GM21447 (cell line): ENCODE measurements around the gene ZKSCAN3.
A peak's percentile ranks its signal among the peaks of the same experiment; 100 is the strongest.
"Not testable (repeated sequence)": the region's sequence is repeated elsewhere in the genome, so short reads cannot be mapped to it uniquely, and the experiment has no call there.

Experiments
- ATAC-seq: cut with Tn5 transposase; IDR thresholded peaks from one replicate; pipeline ENCODE4 v1.9.1; 2021; ENCODE audit not compliant: unreplicated experiment

Gene ZKSCAN3

GRCh38 chr6:28371706-28372451 is 22.1 kb downstream of the ZKSCAN3 start:
- peak; percentile 78 for ATAC-seq

DNA sequence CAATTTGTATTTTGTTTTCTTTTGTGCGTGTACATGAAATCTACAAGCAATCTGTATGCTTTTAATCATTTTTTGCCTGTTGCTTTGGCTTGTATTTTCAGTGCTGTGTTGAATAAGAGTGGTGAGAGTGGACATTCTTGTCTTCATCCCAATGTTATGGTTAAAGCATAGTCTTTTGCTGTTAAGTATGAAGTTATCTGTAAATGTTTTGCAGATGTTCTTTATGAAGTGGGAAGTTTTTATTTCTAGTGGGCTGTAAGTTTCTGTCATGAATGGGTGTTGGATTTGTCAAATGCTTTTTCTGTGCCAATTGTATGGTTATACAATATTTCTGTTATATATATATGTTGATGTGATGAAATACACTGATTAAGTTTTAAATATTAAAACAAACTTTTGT is 24.2 kb downstream of the ZKSCAN3 start:
- ATAC-seq = no peak

DNA sequence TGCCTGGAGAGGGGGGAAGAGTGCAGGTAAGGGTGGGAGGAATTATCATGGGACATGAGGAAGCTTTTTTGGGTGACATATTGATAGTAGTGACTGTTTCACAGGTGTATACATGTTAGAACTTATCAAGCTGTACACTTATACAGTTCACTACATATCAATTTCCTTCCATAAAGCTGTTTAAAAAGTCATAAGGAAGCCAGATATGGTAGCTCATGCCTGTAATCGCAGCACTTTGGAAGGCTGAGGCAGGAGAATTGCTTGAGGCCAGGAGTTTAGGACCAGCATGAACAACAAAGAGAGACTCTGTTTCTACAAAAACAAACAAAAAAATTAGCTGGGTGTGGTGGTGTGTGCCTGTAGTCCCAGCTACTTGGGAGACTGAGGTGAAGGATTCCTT is 28.1 kb downstream of the ZKSCAN3 start:
- ATAC-seq = no peak

DNA sequence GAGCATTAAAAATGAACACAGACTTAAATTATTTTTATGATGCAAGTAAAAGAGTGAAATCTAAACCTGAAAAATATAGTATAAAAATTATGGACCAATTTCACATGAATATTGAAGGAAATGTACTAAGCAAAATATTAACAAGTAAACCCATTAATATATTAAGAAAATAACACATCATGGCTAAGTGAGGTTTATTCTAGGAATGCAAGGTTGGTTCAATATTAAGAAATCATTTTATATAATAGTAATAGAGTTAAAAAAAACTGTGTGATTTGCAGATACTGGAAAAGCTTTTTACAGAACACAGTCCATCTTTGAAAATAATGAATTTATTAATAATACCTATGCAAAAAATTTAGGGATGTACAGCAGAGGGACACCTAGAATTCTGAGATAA is 28.9 kb downstream of the ZKSCAN3 start:
- no peak for ATAC-seq

DNA sequence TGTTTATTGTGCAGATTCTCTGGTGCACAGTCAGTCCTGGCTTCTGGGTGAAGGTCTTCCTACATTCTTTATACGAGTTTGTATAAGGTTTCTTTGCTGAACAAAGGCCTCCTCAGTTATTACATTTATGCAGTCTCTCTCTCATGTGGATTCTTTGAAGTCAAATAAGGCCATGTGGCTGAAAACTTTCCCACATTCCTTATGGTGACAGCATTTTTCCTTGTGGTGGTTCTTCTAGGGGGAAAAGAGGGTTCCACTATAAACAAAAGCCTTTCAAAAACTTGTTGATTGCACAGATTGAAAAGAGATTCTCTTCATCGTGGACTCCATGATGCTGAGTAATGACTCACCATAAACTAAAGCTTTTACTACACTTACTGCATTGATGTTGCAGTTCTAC is 30.6 kb downstream of the ZKSCAN3 start:
- no peak for ATAC-seq

- peak; percentile 88 for ATAC-seq
Measured at GRCh38 chr6:28383235-28384142, 33.7 kb downstream of the ZKSCAN3 start.

- ATAC-seq = no peak
Measured at GRCh38 chr6:28384143-28384533, 34.4 kb downstream of the ZKSCAN3 start.

- no peak for ATAC-seq
Measured at GRCh38 chr6:28390688-28391087, 40.9 kb downstream of the ZKSCAN3 start.

GRCh38 chr6:28393912-28394662 is 44.3 kb downstream of the ZKSCAN3 start:
- no peak for ATAC-seq

- no peak for ATAC-seq
Measured at GRCh38 chr6:28395918-28396317, 46.2 kb downstream of the ZKSCAN3 start.

DNA sequence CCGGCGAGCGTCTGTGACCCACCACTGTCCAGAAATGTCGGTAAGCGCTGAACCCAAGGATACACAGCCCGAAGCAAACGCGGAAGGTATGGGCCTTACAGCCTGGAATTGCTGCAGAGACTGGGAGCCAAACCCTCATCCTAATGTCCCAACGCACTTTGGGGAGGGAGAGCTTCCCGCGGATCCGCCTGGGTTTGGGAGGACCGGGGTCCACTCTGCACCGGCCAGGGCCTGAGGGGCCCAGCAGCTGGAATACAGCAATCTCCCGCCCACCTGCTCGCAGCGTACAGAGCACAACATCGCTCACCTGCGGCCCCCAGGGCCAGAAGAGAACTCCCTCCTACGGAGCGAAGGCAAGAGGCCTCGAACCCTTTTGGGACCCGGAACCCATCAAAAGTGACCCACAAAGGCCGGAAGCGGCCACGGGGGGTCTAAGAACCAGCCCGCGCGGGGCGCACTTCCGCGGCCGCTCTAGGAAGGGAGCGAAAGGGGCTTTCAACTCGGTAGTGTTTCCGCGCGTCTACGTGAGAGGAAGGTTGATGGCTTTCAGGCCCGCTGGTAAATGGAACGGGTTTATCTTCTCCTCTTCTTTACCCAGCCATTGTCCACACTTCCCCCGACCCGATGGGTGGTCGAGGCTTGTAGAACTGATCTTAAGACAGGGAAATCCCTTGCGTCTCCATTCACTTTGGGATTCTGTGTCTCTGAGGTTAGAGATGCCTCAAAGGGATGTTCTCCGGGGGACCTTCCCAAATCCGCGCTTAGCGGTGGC is 49.8 kb downstream of the ZKSCAN3 start, which contains the start of gene ZSCAN12:
Gene ZSCAN12 (minus strand): TSS at position 398 of the 772 bp plus-strand sequence. CDS start 1,342 bp downstream, outside the sequence.
- ATAC-seq = peak; percentile 80

- no peak for ATAC-seq
Measured at GRCh38 chr6:28400122-28400451, 50.3 kb downstream of the ZKSCAN3 start.

GRCh38 chr6:28401172-28401571 is 51.4 kb downstream of the ZKSCAN3 start:
- ATAC-seq = no peak

- no peak for ATAC-seq
Measured at GRCh38 chr6:28402197-28402596, 52.5 kb downstream of the ZKSCAN3 start.

DNA sequence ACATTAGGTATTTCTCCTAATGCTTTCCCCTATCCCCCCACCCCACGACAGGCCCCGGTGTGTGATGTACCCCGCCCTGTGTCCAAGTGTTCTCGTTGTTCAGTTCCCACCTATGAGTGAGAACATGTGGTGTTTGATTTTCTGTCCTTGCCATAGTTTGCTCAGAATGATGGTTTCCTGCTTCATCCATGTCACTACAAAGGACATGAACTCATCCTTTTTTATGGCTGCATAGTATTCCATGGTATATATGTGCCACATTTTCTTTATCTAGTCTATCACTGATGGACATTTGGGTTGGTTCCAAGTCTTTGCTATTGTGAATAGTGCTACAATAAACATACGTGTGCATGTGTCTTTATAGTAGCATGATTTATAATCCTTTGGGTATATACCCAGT is 54.2 kb downstream of the ZKSCAN3 start:
- not testable (repeated sequence) for ATAC-seq

DNA sequence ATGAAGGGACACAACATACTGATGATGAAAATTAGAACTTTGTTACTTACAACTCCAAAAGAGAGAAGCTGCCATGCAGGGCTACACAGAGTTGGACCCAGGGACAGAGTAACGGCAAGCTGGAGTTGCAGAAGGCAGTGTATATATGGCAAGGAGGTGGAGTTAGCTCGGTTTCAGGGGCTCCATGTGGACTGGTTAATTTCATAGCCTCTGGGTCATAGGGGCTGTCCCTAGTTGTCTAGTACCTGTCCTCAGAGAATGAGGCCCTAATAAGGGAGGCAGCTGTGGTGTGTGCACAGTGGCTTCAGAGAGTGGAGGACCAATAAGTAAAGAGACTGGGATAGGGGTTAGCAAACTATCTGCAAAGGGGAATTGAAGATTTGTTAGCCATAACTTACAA is 57.7 kb downstream of the ZKSCAN3 start:
- no peak for ATAC-seq

GRCh38 chr6:28408076-28408802 is 58.5 kb downstream of the ZKSCAN3 start:
- ATAC-seq = no peak

DNA sequence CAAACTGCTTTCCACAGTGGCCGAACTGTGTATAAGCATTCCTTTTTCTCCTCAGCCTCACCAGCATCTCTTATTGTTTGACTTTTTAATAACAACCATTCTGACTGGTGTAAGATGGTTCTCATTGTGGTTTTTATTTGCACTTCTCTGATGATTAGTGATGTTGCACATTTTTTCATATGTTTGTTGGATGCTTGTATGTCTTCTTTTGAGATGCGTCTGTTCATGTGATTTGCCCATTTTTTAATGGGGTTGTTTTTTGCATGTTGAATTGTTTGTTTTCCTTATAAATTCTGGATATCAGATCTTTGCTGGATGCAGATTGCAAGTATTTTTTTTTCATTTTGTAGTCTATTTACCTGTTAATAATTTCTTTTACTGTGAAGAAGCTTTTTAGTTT is 61.0 kb downstream of the ZKSCAN3 start:
- ATAC-seq = no peak

- ATAC-seq = no peak
Measured at GRCh38 chr6:28413681-28414080, 63.9 kb downstream of the ZKSCAN3 start.
